HUES6 (cell line): Measurements from ENCODE around the gene GLIS1.
A peak's percentile ranks its signal among the peaks of the same experiment; 100 is the strongest.

Source experiments
- H3K27ac ChIP-seq: 2 replicates; pipeline ENCODE4 v1.7.0; 2013; ENCODE audit warnings: low read depth, mild to moderate bottlenecking, low read length, inconsistent platforms
- H3K27me3 ChIP-seq: 2 replicates; pipeline ENCODE4 v1.6.1; 2013; ENCODE audit warnings: low read length; ENCODE audit not compliant: control insufficient read depth, insufficient read depth
- H3K36me3 ChIP-seq: 2 replicates; pipeline ENCODE4 v1.6.1; 2013; ENCODE audit warnings: low read length; ENCODE audit not compliant: control insufficient read depth, insufficient read depth
- H3K4me1 ChIP-seq: 2 replicates; pipeline ENCODE4 v1.6.1; 2013; ENCODE audit warnings: low read length; ENCODE audit not compliant: control insufficient read depth, insufficient read depth
- H3K4me3 ChIP-seq: 2 replicates; pipeline ENCODE4 v1.5.1; 2013; ENCODE audit warnings: low read depth, low read length
- H3K9ac ChIP-seq: one replicate; pipeline ENCODE4 v1.6.1; 2013; ENCODE audit warnings: mild to moderate bottlenecking, low read length
- H3K9me3 ChIP-seq: 2 replicates; pipeline ENCODE4 v1.6.1; 2013; ENCODE audit warnings: low read depth, low read length; ENCODE audit not compliant: control insufficient read depth, insufficient read depth

Gene GLIS1

DNA sequence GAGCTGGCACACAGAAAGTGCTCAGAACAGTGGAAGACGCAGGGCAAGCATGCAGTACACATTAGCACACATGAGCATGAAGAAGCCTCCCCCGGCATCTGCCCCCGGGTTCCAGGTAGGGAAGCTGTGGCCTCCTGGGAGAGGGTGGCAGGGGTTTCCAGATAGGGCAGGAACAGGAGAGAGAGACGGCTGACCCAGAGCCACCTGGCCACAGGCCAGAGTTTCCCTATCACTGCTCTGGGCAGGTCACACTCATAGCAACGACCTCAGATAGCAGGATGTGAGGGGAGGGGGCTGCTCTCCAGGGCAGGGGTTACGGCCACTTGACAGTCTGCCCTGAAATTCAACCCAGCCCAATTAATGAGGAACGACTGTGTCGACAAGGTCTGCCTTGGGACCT is 36.6 kb downstream of the GLIS1 start:
- Histone ChIP-seq H3K27me3 (no peaks in the 10 kb centered on the region), H3K9ac (no peak overlapping the region), H3K4me3 (no peak overlapping the region), H3K9me3 (no peaks in the 10 kb centered on the region), H3K4me1 (peaks cover 46% of the 10 kb centered on the region), H3K27ac (no peak overlapping the region), H3K36me3 (no peaks in the 10 kb centered on the region)

DNA sequence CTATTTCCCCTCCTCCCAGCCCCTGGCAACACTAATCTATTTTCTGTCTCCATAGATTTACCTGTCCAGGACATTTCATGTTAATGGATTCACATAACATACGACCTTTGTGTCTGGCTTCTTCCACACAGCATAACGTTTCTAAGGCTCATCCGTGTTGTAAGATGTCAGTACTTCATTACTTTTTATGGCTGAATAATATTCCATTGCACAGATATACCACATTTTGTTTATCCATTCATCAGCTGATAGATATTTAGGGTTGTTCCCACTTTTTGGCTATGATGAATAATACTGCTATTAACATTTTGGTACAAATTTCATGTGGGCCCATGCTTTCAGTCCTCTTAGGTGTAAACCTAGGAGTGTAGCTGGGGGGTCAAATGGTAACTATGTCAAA is 38.2 kb downstream of the GLIS1 start:
- no peaks in the 10 kb centered on the region for H3K36me3 ChIP-seq
- no peak overlapping the region for H3K27ac ChIP-seq
- H3K4me1 ChIP-seq: peaks cover 38% of the 10 kb centered on the region
- no peak overlapping the region for H3K4me3 ChIP-seq
- H3K27me3 ChIP-seq: no peaks in the 10 kb centered on the region
- H3K9me3 ChIP-seq: no peaks in the 10 kb centered on the region
- H3K9ac ChIP-seq: no peak overlapping the region

GRCh38 chr1:53699981-53700380 is 39.0 kb downstream of the GLIS1 start:
- H3K4me3 ChIP-seq: no peak overlapping the region
- H3K27me3 ChIP-seq: no peaks in the 10 kb centered on the region; the same call in 1 of the 2 replicates
- no peak overlapping the region for H3K27ac ChIP-seq
- no peaks in the 10 kb centered on the region for H3K9me3 ChIP-seq
- H3K4me1 ChIP-seq: peaks cover 36% of the 10 kb centered on the region
- H3K36me3 ChIP-seq: no peaks in the 10 kb centered on the region
- H3K9ac ChIP-seq: no peak overlapping the region

GRCh38 chr1:53698384-53698980 is 40.5 kb downstream of the GLIS1 start:
- Histone ChIP-seq H3K27ac (no peak overlapping the region), H3K4me1 (peaks cover 35% of the 10 kb centered on the region), H3K9ac (no peak overlapping the region), H3K4me3 (no peak overlapping the region), H3K27me3 (no peaks in the 10 kb centered on the region; the same call in 1 of the 2 replicates), H3K36me3 (no peaks in the 10 kb centered on the region), H3K9me3 (no peaks in the 10 kb centered on the region)

- no peak overlapping the region for H3K9ac ChIP-seq
- H3K27ac ChIP-seq: no peak overlapping the region
- peaks cover 34% of the 10 kb centered on the region for H3K4me1 ChIP-seq
- H3K4me3 ChIP-seq: no peak overlapping the region
- no peaks in the 10 kb centered on the region for H3K9me3 ChIP-seq
- H3K27me3 ChIP-seq: no peaks in the 10 kb centered on the region; the same call in 1 of the 2 replicates
- H3K36me3 ChIP-seq: no peaks in the 10 kb centered on the region
Measured at GRCh38 chr1:53697721-53698383, 41.1 kb downstream of the GLIS1 start.

GRCh38 chr1:53696990-53697389 is 42.0 kb downstream of the GLIS1 start:
- Histone ChIP-seq H3K27me3 (no peaks in the 10 kb centered on the region; the same call in 1 of the 2 replicates), H3K4me3 (no peak overlapping the region), H3K27ac (no peak overlapping the region), H3K9me3 (no peaks in the 10 kb centered on the region), H3K4me1 (peaks cover 26% of the 10 kb centered on the region), H3K36me3 (no peaks in the 10 kb centered on the region), H3K9ac (no peak overlapping the region)

DNA sequence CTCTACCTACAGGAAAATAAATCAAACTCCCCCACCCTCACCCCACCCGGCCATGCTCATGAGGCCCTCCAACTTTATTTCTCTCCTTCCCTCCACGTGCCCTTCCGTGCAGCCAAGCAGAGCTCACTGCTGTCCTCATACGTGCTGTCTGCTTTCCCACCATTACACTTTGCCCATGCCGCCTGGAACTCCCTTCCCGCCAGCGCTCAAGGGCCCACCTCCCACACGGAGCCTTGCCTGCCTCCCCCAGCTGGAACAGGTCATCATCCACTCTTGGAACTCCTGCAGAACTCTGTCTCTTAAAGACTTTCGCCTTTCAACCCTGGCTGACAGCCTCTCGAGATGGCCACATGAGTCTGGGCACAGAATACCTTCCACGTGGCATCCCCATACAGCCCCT is 42.4 kb downstream of the GLIS1 start:
- Histone ChIP-seq H3K27ac (no peak overlapping the region), H3K27me3 (no peaks in the 10 kb centered on the region; the same call in 1 of the 2 replicates), H3K36me3 (no peaks in the 10 kb centered on the region), H3K9me3 (no peaks in the 10 kb centered on the region), H3K4me3 (no peak overlapping the region), H3K4me1 (peaks cover 25% of the 10 kb centered on the region), H3K9ac (no peak overlapping the region)

DNA sequence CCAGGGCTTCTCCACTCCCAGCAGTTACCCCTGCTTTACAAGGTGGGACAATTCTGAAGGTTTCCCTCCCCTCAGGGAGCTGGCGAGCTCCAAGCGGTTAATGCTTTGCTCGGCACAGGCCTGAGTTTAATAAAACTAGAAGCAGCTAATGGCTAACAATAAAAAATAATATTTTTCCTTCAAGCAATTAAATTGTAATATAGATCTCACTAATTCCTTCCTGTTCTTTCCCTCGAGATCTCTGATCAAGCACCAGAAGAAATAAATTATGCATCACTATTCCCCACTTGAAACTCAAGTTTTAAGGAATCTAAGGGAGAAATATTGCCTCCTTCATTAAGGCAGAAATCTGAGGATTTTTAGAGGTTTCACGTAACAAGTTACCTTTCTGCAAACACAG is 42.9 kb downstream of the GLIS1 start:
- H3K4me1 ChIP-seq: peaks cover 25% of the 10 kb centered on the region
- no peak overlapping the region for H3K9ac ChIP-seq
- no peaks in the 10 kb centered on the region for H3K36me3 ChIP-seq
- H3K9me3 ChIP-seq: no peaks in the 10 kb centered on the region
- H3K27ac ChIP-seq: no peak overlapping the region
- H3K27me3 ChIP-seq: no peaks in the 10 kb centered on the region; the same call in 1 of the 2 replicates
- no peak overlapping the region for H3K4me3 ChIP-seq

GRCh38 chr1:53695116-53695515 is 43.8 kb downstream of the GLIS1 start:
- Histone ChIP-seq H3K27me3 (no peaks in the 10 kb centered on the region; the same call in 1 of the 2 replicates), H3K9ac (no peak overlapping the region), H3K4me1 (peaks cover 25% of the 10 kb centered on the region), H3K36me3 (no peaks in the 10 kb centered on the region), H3K4me3 (no peak overlapping the region), H3K9me3 (no peaks in the 10 kb centered on the region), H3K27ac (no peak overlapping the region)

DNA sequence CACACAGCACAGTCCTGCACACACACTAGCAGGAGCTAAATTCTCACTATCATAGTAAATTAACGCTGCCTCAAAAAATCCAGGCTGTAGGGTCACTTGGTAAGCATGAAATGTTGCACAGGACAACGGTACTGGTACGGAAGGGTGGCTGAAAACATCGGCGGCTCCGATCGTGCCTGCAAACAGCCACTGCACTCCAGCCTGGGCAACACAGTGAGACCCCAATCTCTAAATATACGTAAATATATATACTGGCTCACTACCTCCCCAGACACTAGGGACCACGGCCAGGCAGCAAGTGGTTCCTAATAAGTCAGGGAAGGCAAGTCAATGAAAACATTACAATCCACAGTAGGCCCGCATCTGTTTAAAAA is 44.3 kb downstream of the GLIS1 start:
- Histone ChIP-seq H3K4me3 (no peak overlapping the region), H3K4me1 (peaks cover 25% of the 10 kb centered on the region), H3K36me3 (no peaks in the 10 kb centered on the region), H3K27ac (no peak overlapping the region), H3K27me3 (no peaks in the 10 kb centered on the region; the same call in 1 of the 2 replicates), H3K9me3 (no peaks in the 10 kb centered on the region), H3K9ac (no peak overlapping the region)

- peak overlapping the region; percentile 29 for H3K9ac ChIP-seq
- peaks cover 25% of the 10 kb centered on the region for H3K4me1 ChIP-seq
- peak overlapping the region; percentile 7; the same call in 1 of the 2 replicates for H3K27ac ChIP-seq
- H3K36me3 ChIP-seq: no peaks in the 10 kb centered on the region
- H3K27me3 ChIP-seq: no peaks in the 10 kb centered on the region; the same call in 1 of the 2 replicates
- no peaks in the 10 kb centered on the region for H3K9me3 ChIP-seq
- no peak overlapping the region for H3K4me3 ChIP-seq
Measured at GRCh38 chr1:53693773-53694717, 44.9 kb downstream of the GLIS1 start.
